Measurements from ENCODE around the gene TMTC1.

- TF ChIP-seq EZH2 (IDR thresholded peaks at IDR 0.05; ENCODE audit: low read depth) (no peak), CTCF (conservative IDR thresholded peaks at IDR 0.05) (no peak)
Measured at GRCh38 chr12:29717540-29718100, 66.1 kb downstream of the TMTC1 start.
